SK-N-SH treated with all-trans-retinoic acid at 6 μM for 48 hours (cell line): ENCODE data around the gene NSD1.

ENCODE experiments used
- ARNTL ChIP-seq: fragments of 450-650 bp; formaldehyde crosslinking; IDR thresholded peaks from 2 replicates; pipeline ENCODE4 v1.5.0; 2020; ENCODE audit warnings: low read depth, mild to moderate bottlenecking, moderate library complexity, borderline replicate concordance
- ESRRG ChIP-seq: fragments of 250-450 bp; sonication (Bioruptor Pico); IDR thresholded peaks from 2 replicates; pipeline ENCODE4 v1.6.1; 2021; ENCODE audit warnings: mild to moderate bottlenecking
- RARB ChIP-seq: fragments of 250-450 bp; sonication (Bioruptor Pico); IDR thresholded peaks from 2 replicates; pipeline ENCODE4 v1.8.0; 2021; ENCODE audit warnings: mild to moderate bottlenecking, moderate library complexity
- TCF4 ChIP-seq: fragments of 250-450 bp; sonication (Bioruptor Pico); IDR thresholded peaks from 2 replicates; pipeline ENCODE4 v1.8.0; 2021; ENCODE audit warnings: mild to moderate bottlenecking, moderate library complexity, borderline replicate concordance
- ZFP3 ChIP-seq: fragments of 250-450 bp; sonication (Bioruptor Pico); IDR thresholded peaks from 2 replicates; pipeline ENCODE4 v1.5.0; 2020; ENCODE audit warnings: mild to moderate bottlenecking, moderate library complexity
- ZNF70 ChIP-seq: fragments of 450-650 bp; formaldehyde crosslinking; IDR thresholded peaks from 2 replicates; pipeline ENCODE4 v1.5.0; 2020; ENCODE audit warnings: mild to moderate bottlenecking, moderate library complexity
- TF ChIP-seq, protein P1 (sequence below): fragments of 250-450 bp; sonication (Bioruptor Pico); IDR thresholded peaks from 2 replicates; pipeline ENCODE4 v1.5.0; 2020; ENCODE audit warnings: mild to moderate bottlenecking, moderate library complexity

DNA sequence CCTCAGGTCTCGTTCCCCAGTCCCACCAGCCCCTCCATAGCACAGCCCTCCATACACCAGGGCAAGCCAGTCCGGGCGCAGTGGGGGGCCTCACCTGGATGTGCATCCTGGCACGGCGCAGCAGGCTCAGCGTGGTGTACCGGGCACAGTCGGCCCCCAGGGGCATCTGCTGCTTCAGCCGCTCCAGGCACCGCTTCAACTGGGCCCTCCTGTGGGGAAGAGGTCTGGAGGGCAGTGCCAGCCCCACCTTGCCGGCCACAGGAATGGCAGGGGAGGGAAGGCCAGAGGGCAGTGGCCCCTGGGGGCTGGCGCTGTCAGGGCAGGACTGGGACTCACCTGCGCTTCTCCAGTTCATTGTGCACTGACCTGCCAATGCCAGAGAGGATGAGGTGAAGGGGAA lies 176.8 kb downstream of the NSD1 start:
- no peak for TF ChIP-seq ARNTL (CRISPR knock-in tag)
- TF ChIP-seq RARB (CRISPR knock-in tag) = no peak
- TF ChIP-seq TCF4 (CRISPR knock-in tag) = no peak
- TF ChIP-seq, protein P1, sequence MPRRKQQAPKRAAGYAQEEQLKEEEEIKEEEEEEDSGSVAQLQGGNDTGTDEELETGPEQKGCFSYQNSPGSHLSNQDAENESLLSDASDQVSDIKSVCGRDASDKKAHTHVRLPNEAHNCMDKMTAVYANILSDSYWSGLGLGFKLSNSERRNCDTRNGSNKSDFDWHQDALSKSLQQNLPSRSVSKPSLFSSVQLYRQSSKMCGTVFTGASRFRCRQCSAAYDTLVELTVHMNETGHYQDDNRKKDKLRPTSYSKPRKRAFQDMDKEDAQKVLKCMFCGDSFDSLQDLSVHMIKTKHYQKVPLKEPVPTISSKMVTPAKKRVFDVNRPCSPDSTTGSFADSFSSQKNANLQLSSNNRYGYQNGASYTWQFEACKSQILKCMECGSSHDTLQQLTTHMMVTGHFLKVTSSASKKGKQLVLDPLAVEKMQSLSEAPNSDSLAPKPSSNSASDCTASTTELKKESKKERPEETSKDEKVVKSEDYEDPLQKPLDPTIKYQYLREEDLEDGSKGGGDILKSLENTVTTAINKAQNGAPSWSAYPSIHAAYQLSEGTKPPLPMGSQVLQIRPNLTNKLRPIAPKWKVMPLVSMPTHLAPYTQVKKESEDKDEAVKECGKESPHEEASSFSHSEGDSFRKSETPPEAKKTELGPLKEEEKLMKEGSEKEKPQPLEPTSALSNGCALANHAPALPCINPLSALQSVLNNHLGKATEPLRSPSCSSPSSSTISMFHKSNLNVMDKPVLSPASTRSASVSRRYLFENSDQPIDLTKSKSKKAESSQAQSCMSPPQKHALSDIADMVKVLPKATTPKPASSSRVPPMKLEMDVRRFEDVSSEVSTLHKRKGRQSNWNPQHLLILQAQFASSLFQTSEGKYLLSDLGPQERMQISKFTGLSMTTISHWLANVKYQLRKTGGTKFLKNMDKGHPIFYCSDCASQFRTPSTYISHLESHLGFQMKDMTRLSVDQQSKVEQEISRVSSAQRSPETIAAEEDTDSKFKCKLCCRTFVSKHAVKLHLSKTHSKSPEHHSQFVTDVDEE = no peak
- TF ChIP-seq ESRRG (CRISPR knock-in tag) = no peak
- no peak for TF ChIP-seq ZFP3 (CRISPR knock-in tag)
- TF ChIP-seq ZNF70 (CRISPR knock-in tag) = no peak
